HepG2 (cell line): Measurements from ENCODE around the gene UBE2G2. TPM values are rescaled to one million over a fixed set of nuclear protein-coding genes. Genes with fewer than 3 reads are reported as not detected.

Experiments
- ATAC-seq: fragments of 200-7000 bp; cut with Tn5 transposase; 3 replicates; pipeline ENCODE4 v1.9.1; 2020; ENCODE audit warnings: mild to moderate bottlenecking, moderate library complexity
- BruUV-seq: library from RNA; stranded (reverse); fragments of 400-500 nt; replicated peaks from 2 replicates; lab custom pipeline; 2021; lab: Mats Ljungman, UMichigan
- CTCF ChIA-PET: fragments of 300-600 bp; formaldehyde crosslinking; extraction: SDS; loops from one replicate; lab custom pipeline; 2021; ENCODE audit warnings: low total read pairs, inconsistent platforms, low intra/inter-chr PET ratio; lab: Yijun Ruan, JAX
- POLR2A ChIA-PET: fragments of 350-600 bp; sonication (Branson Sonifier 250); formaldehyde crosslinking; loops from one replicate; lab custom pipeline; 2020; ENCODE audit warnings: antibody characterized with exemption, inconsistent platforms; lab: Yijun Ruan, JAX
- DNase-seq: peaks from one replicate; pipeline ENCODE4 v3.0.0-alpha.2; 2015; ENCODE audit warnings: low spot score
- FAIRE-seq: peaks from 3 replicates; lab custom pipeline; 2011; peaks lifted over from hg19 to GRCh38; lab: Jason Lieb, UNC
- H2AFZ ChIP-seq: one replicate; pipeline ENCODE4 v1.6.1; 2011; ENCODE audit warnings: low read length, inconsistent platforms
- H3K27ac ChIP-seq: fragments of 300-600 bp; 3 replicates; pipeline ENCODE4 v1.8.0; 2011; ENCODE audit warnings: mixed run types, mild to moderate bottlenecking, mixed read lengths, low read length, inconsistent platforms; ENCODE audit not compliant: insufficient read depth; ENCODE audit errors: extremely low read length
- H3K27me3 ChIP-seq, 2 experiments: fragments of 200-600 bp in 1 of 2; 2 replicates in 1 of 2; 3 replicates in 1 of 2; pipeline versions ENCODE4 v1.6.0 to v1.8.0; 2011; ENCODE audit warnings: low read length in 2 of 2, mild to moderate bottlenecking in 2 of 2, moderate library complexity in 2 of 2, inconsistent platforms in 1 of 2; ENCODE audit not compliant: insufficient read depth in 2 of 2, control insufficient read depth in 1 of 2
- H3K36me3 ChIP-seq, 2 experiments: fragments of 200-600 bp in 1 of 2; replicated peaks in 1 of 2; 2 replicates in 1 of 2; 3 replicates in 1 of 2; pipeline versions ENCODE4 v1.5.1 to v1.8.0; 2011; ENCODE audit warnings: low read length in 2 of 2, inconsistent platforms in 1 of 2; ENCODE audit not compliant: insufficient read depth in 2 of 2, control insufficient read depth in 1 of 2
- H3K4me1 ChIP-seq: 2 replicates; pipeline ENCODE4 v1.5.1; 2012; ENCODE audit warnings: low read length, inconsistent platforms; ENCODE audit not compliant: insufficient read depth
- H3K4me2 ChIP-seq: 2 replicates; pipeline ENCODE4 v1.6.0; 2011; ENCODE audit warnings: low read depth, low read length, inconsistent platforms
- H3K4me3 ChIP-seq, 3 experiments: fragments of 200-600 bp in 1 of 3; sonication (generic), shearing (Covaris generic) in 1 of 3; replicated peaks in 1 of 3; 2 replicates each; pipeline ENCODE4 v1.5.1; 2011 to 2016; ENCODE audit warnings: low read length in 3 of 3, inconsistent platforms in 2 of 3, low read depth in 2 of 3, mild to moderate bottlenecking in 2 of 3, control low read depth in 1 of 3, mixed read lengths in 1 of 3; ENCODE audit not compliant: insufficient read depth in 1 of 3
- H3K79me2 ChIP-seq: one replicate; pipeline ENCODE4 v1.6.1; 2011; ENCODE audit warnings: low read length, inconsistent platforms; ENCODE audit not compliant: insufficient read depth
- H3K9ac ChIP-seq: 2 replicates; pipeline ENCODE4 v1.6.0; 2011; ENCODE audit warnings: mild to moderate bottlenecking, low read depth, low read length, inconsistent platforms; ENCODE audit not compliant: insufficient read depth
- H3K9me3 ChIP-seq: 2 replicates; pipeline ENCODE4 v1.5.1; 2012; ENCODE audit warnings: mild to moderate bottlenecking, low read length
- H4K20me1 ChIP-seq: 2 replicates; pipeline ENCODE4 v1.6.0; 2011; ENCODE audit warnings: inconsistent platforms, mild to moderate bottlenecking, low read length, moderate library complexity; ENCODE audit not compliant: insufficient read depth
- ZFY ChIP-seq: sonication (generic); formaldehyde crosslinking; IDR thresholded peaks from 2 replicates; pipeline ENCODE4 v1.4.0; 2020; ENCODE audit warnings: missing genetic modification reagents
- ZNF124 ChIP-seq: sonication (generic); formaldehyde crosslinking; IDR thresholded peaks from 2 replicates; pipeline ENCODE4 v1.4.0; 2020; ENCODE audit warnings: missing genetic modification reagents
- ZNF317 ChIP-seq: sonication (generic); formaldehyde crosslinking; IDR thresholded peaks from 2 replicates; pipeline ENCODE4 v1.5.0; 2020; ENCODE audit warnings: mild to moderate bottlenecking, missing genetic modification reagents
- WGBS: methylation state at CpG from one replicate; pipeline ENCODE4 v1.1.6; 2017; ENCODE audit warnings: low lambda C conversion rate; 5-methylcytosine and 5-hydroxymethylcytosine counted together
- in situ Hi-C: cut with HindIII; loops from 2 replicates; pipeline ENCODE4 v1.10.0; 2017; ENCODE audit warnings: low pct_unique_long_range_greater_than_20kb; ENCODE audit not compliant: extremely low pct_ligation_motif_present
- intact Hi-C: fragments of 100-400 bp; cut with micrococcal nuclease; formaldehyde crosslinking; loops from one replicate; pipeline ENCODE4 v1.10.0; 2022; ENCODE audit not compliant: unreplicated experiment
- polyA plus RNA-seq, 8 experiments: library from polyadenylated mRNA; depleted of rRNA in 3 of 8; stranded (reverse) in 7 of 8; unstranded in 1 of 8; fragments of >200 nt; fragmentation: Illumina TruSeq in 4 of 8; extraction: Trizol in 4 of 8; gene quantifications; 2 replicates each; pipeline versions ENCODE4 v1.2.1 to v1.2.3, GENCODE V29; 2011 to 2016; ENCODE audit warnings: low read depth in 4 of 8, missing spikeins in 1 of 8, mixed read lengths in 1 of 8; ENCODE audit not compliant: insufficient read depth in 1 of 8
- total RNA-seq, 5 experiments: library from RNA; depleted of rRNA; stranded (reverse); fragments of >200 nt; fragmentation: Illumina TruSeq; extraction: Trizol; gene quantifications; 2 replicates each; pipeline ENCODE4 v1.2.3, GENCODE V29; 2016; ENCODE audit warnings: low read depth in 1 of 5

UBE2G2 gene
- total and polyA plus RNA-seq, 2 of the 13 experiments (the other 11 are each of a cell fraction or from before 2014, with no cell fraction given) = 55.4 to 92.0 TPM

DNA sequence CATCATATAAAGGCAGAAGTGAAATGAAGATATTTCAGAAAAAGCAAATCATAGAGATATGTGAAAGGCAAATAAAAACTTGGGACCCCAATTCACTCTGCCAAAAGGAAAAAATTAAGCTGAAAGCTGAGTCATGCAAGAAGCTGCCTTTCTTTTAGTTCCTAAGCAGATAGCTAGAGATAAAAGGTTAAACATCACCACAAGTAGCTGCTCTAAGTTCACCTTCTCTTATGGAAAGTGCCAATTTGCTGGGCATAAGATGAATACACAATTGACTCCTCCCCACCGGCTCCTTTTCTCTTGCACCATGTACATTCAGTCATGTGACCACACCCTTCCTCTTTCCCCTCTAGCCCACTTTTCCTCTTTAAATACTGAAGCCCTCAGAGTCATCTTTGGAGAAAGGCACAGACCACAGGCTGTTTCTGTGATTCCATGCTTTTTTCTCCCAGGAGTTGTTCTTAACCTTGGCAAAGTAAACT, 21.6 kb upstream of the UBE2G2 start:
- ChIA-PET CTCF (no interaction called here), POLR2A (no interaction called here)
- 37% methylated on average over 1 of the region's 1 CpG for WGBS
- ATAC-seq (no peak), FAIRE-seq (no peak), DNase-seq (no peak)
- Histone ChIP-seq H3K27me3 (no peaks in the 10 kb centered on the region), H3K9me3 (peaks cover 36% of the 10 kb centered on the region), H3K4me1 (peaks cover 10% of the 10 kb centered on the region; the same call in 1 of the 2 replicates), H3K79me2 (no peaks in the 10 kb centered on the region), H2AFZ (no peak overlapping the region), H4K20me1 (no peaks in the 10 kb centered on the region), H3K4me3 (no peak overlapping the region), H3K9ac (no peak overlapping the region), H3K4me2 (no peak overlapping the region), H3K27ac (no peak overlapping the region), H3K36me3 (no peaks in the 10 kb centered on the region)
- no TSS peak for BruUV-seq
- in situ Hi-C loops = no loop called here
- no peak for TF ChIP-seq ZFY (CRISPR knock-in tag)
- peak; percentile 13; the same call in 1 of the 2 replicates for TF ChIP-seq ZNF317 (CRISPR knock-in tag)
- intact Hi-C loops = no loop called here

DNA sequence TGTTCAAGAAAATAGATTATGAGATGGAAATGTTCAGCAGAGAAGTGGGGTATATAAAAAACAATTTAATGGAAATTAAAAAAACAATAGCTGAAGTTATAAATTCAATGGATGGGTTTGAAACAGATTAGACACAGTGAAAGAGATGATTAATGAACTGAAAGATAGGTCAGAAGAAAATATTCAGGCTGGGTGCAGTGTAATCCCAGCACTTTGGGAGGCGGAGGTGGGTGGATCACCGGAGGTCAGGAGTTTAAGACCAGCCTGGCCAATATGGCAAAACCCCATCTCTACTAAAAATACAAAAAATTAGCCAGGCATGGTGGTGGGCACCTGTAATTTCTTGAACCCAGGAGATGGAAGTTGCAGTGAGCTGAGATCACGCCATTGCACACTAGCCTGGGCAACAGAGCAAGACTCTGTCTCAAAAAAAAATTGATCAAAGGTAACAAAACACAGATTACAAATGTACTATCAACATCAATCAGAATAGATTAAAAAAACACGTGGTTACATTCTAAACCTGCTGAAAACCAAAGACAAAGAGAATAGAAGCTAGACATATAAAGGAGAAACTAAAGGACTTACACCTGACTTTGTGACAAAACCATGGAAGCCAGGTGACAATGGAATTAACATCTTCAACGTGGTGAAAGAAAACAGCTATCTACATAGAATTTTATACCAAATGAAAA, 21.0 kb upstream of the UBE2G2 start:
- FAIRE-seq = no peak
- WGBS = 42% methylated on average over 5 of the region's 5 CpGs
- BruUV-seq = no TSS peak
- Histone ChIP-seq H3K4me1 (peaks cover 10% of the 10 kb centered on the region; the same call in 1 of the 2 replicates), H3K27me3 (no peaks in the 10 kb centered on the region), H3K27ac (no peak overlapping the region), H3K9ac (no peak overlapping the region), H4K20me1 (no peaks in the 10 kb centered on the region), H3K9me3 (peaks cover 30% of the 10 kb centered on the region), H3K4me2 (no peak overlapping the region), H2AFZ (no peak overlapping the region), H3K36me3 (no peaks in the 10 kb centered on the region), H3K4me3 (no peak overlapping the region), H3K79me2 (no peaks in the 10 kb centered on the region)
- intact Hi-C loops (no loop called here), in situ Hi-C loops (no loop called here)
- TF ChIP-seq ZNF124 (CRISPR knock-in tag) = no peak
- TF ChIP-seq ZNF317 (CRISPR knock-in tag) = peak; percentile 100
- no peak for ATAC-seq
- DNase-seq = no peak
- CTCF ChIA-PET = no interaction called here
- POLR2A ChIA-PET = no interaction called here
